ENCODE data around the gene KSR2.

KSR2 gene

GRCh38 chr12:117827660-117828059 is 141.1 kb downstream of the KSR2 start:
- no peak for DNase-seq
- no CpG with 5 or more reads among the region's 2 CpGs for WGBS (ENCODE audit: extremely low coverage, insufficient coverage, insufficient read length)
- H2BK120ac ChIP-seq (ENCODE audit: insufficient read depth, low read length, poor library complexity), result no peak overlapping the region

GRCh38 chr12:117825827-117826226 is 143.0 kb downstream of the KSR2 start:
- no peak overlapping the region for H2AK5ac ChIP-seq (ENCODE audit: low read length)
- no peak overlapping the region for H3K14ac ChIP-seq (ENCODE audit: low read length)
- H4K91ac ChIP-seq (ENCODE audit: low read depth, low read length), result no peak overlapping the region
- no peak overlapping the region for H3K18ac ChIP-seq (ENCODE audit: low read length)
- no peak overlapping the region for H3K23ac ChIP-seq (ENCODE audit: low read length)
- H2BK120ac ChIP-seq (ENCODE audit: insufficient read depth, low read length, poor library complexity), result no peak overlapping the region
- H3K36me3 ChIP-seq (ENCODE audit: control insufficient read depth in 1 of 2, insufficient read depth in 2 of 2, low read length in 2 of 2), result no peaks in the 10 kb centered on the region
- DNase-seq, result no peak
- H3K79me2 ChIP-seq (ENCODE audit: control insufficient read depth, insufficient read depth, low read length, poor library complexity), result no peaks in the 10 kb centered on the region
- H3K27ac ChIP-seq (ENCODE audit: low read depth, low read length), result no peak overlapping the region
- no peak overlapping the region for H4K12ac ChIP-seq (ENCODE audit: low read depth, low read length)
- H3K9ac ChIP-seq (ENCODE audit: low read length), result no peak overlapping the region
- H3K27me3 ChIP-seq (ENCODE audit: insufficient read depth, low read length), result no peaks in the 10 kb centered on the region
- no peaks in the 10 kb centered on the region for H3K79me1 ChIP-seq (ENCODE audit: low read length)
- H4K8ac ChIP-seq (ENCODE audit: low read depth, low read length), result no peak overlapping the region
- H3K4me3 ChIP-seq (ENCODE audit: low read depth, low read length), result no peak overlapping the region
- no CpG with 5 or more reads among the region's 3 CpGs for WGBS (ENCODE audit: extremely low coverage, insufficient coverage, insufficient read length)
- H2BK5ac ChIP-seq (ENCODE audit: low read depth, low read length, poor library complexity), result no peak overlapping the region
- no peak overlapping the region for H3K4me2 ChIP-seq (ENCODE audit: low read length)
- peaks cover 6% of the 10 kb centered on the region for H3K9me3 ChIP-seq (ENCODE audit: insufficient read depth, low read depth, low read length)
- H2BK12ac ChIP-seq (ENCODE audit: low read length), result no peak overlapping the region
- no peak overlapping the region for H3K4ac ChIP-seq (ENCODE audit: low read depth, low read length)
- no peaks in the 10 kb centered on the region for H3K4me1 ChIP-seq (ENCODE audit: control insufficient read depth in 1 of 2, insufficient read depth in 2 of 2, low read length in 2 of 2)
- H2AFZ ChIP-seq (ENCODE audit: insufficient read depth, low read length, poor library complexity), result no peak overlapping the region

More at GRCh38 chr12:117827660-117828059, 141.1 kb downstream of the KSR2 start:
- Histone ChIP-seq H3K4ac (ENCODE audit: low read depth, low read length) (no peak overlapping the region), H2AK5ac (ENCODE audit: low read length) (no peak overlapping the region), H3K9me3 (ENCODE audit: insufficient read depth, low read depth, low read length) (peaks cover 6% of the 10 kb centered on the region), H3K79me1 (ENCODE audit: low read length) (no peaks in the 10 kb centered on the region), H3K27me3 (ENCODE audit: insufficient read depth, low read length) (no peaks in the 10 kb centered on the region), H3K23ac (ENCODE audit: low read length) (no peak overlapping the region), H2BK5ac (ENCODE audit: low read depth, low read length, poor library complexity) (no peak overlapping the region), H3K4me2 (ENCODE audit: low read length) (no peak overlapping the region), H3K4me1 (ENCODE audit: control insufficient read depth in 1 of 2, insufficient read depth in 2 of 2, low read length in 2 of 2) (no peaks in the 10 kb centered on the region), H4K12ac (ENCODE audit: low read depth, low read length) (no peak overlapping the region), H3K4me3 (ENCODE audit: low read depth, low read length) (no peak overlapping the region), H2BK12ac (ENCODE audit: low read length) (no peak overlapping the region), H4K8ac (ENCODE audit: low read depth, low read length) (no peak overlapping the region), H3K79me2 (ENCODE audit: control insufficient read depth, insufficient read depth, low read length, poor library complexity) (no peaks in the 10 kb centered on the region), H2AFZ (ENCODE audit: insufficient read depth, low read length, poor library complexity) (no peak overlapping the region), H3K27ac (ENCODE audit: low read depth, low read length) (no peak overlapping the region), H4K91ac (ENCODE audit: low read depth, low read length) (no peak overlapping the region), H3K14ac (ENCODE audit: low read length) (no peak overlapping the region), H3K9ac (ENCODE audit: low read length) (no peak overlapping the region), H3K36me3 (ENCODE audit: control insufficient read depth in 1 of 2, insufficient read depth in 2 of 2, low read length in 2 of 2) (no peaks in the 10 kb centered on the region), H3K18ac (ENCODE audit: low read length) (no peak overlapping the region)

- H2AK5ac ChIP-seq (ENCODE audit: low read length), result no peak overlapping the region
- H3K4me2 ChIP-seq (ENCODE audit: low read length), result no peak overlapping the region
- no peak for DNase-seq
- no peak overlapping the region for H2BK5ac ChIP-seq (ENCODE audit: low read depth, low read length, poor library complexity)
- no CpG with 5 or more reads among the region's 6 CpGs for WGBS (ENCODE audit: extremely low coverage, insufficient coverage, insufficient read length)
- no peak overlapping the region for H3K18ac ChIP-seq (ENCODE audit: low read length)
- no peak overlapping the region for H3K4me3 ChIP-seq (ENCODE audit: low read depth, low read length)
- H4K12ac ChIP-seq (ENCODE audit: low read depth, low read length), result no peak overlapping the region
- H3K36me3 ChIP-seq (ENCODE audit: control insufficient read depth in 1 of 2, insufficient read depth in 2 of 2, low read length in 2 of 2), result no peaks in the 10 kb centered on the region
- no peak overlapping the region for H2AFZ ChIP-seq (ENCODE audit: insufficient read depth, low read length, poor library complexity)
- H3K14ac ChIP-seq (ENCODE audit: low read length), result no peak overlapping the region
- H4K91ac ChIP-seq (ENCODE audit: low read depth, low read length), result no peak overlapping the region
- H3K4ac ChIP-seq (ENCODE audit: low read depth, low read length), result no peak overlapping the region
- H3K79me2 ChIP-seq (ENCODE audit: control insufficient read depth, insufficient read depth, low read length, poor library complexity), result no peaks in the 10 kb centered on the region
- no peaks in the 10 kb centered on the region for H3K27me3 ChIP-seq (ENCODE audit: insufficient read depth, low read length)
- H2BK12ac ChIP-seq (ENCODE audit: low read length), result no peak overlapping the region
- peaks cover 2% of the 10 kb centered on the region for H3K9me3 ChIP-seq (ENCODE audit: insufficient read depth, low read depth, low read length)
- H3K79me1 ChIP-seq (ENCODE audit: low read length), result no peaks in the 10 kb centered on the region
- no peak overlapping the region for H3K9ac ChIP-seq (ENCODE audit: low read length)
- H3K23ac ChIP-seq (ENCODE audit: low read length), result no peak overlapping the region
- no peak overlapping the region for H3K27ac ChIP-seq (ENCODE audit: low read depth, low read length)
- H4K8ac ChIP-seq (ENCODE audit: low read depth, low read length), result no peak overlapping the region
- no peaks in the 10 kb centered on the region for H3K4me1 ChIP-seq (ENCODE audit: control insufficient read depth in 1 of 2, insufficient read depth in 2 of 2, low read length in 2 of 2)
- no peak overlapping the region for H2BK120ac ChIP-seq (ENCODE audit: insufficient read depth, low read length, poor library complexity)
These were observed 147.2 kb downstream of the KSR2 start for GRCh38 chr12:117821480-117822175.

DNA sequence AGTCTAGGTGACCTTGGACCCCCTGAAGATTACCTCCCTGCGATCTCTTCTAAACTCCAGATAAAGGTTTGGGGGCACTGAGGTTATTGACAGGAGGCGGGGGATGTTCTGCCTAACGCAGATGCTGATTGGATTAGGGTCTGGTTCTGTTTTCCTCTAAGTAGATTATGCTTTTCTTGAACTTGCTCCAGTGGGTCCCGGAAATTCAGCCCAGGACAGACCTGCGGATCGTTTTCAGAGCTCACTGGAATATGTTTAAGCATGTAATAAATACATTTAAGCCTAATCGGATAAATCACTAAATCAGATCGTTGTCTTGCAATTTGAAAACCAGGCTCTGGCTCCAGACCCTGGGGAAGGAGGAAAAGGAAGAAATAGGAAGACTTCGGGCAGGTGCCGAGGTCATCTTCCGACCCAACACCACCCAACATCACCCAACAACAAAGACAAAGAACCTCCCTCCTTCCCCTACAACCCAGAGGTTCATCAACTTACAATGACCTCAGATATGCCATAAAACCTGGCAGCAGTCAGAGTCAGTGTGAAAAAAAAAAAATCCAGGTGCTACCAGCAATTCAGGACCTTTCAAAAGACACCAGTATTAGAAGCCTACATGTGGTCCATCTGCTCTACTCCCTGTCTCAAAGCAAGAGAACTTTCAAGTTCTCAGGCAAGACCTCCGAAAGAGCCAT is 148.4 kb downstream of the KSR2 start:
- Histone ChIP-seq H4K91ac (ENCODE audit: low read depth, low read length) (no peak overlapping the region), H3K79me2 (ENCODE audit: control insufficient read depth, insufficient read depth, low read length, poor library complexity) (no peaks in the 10 kb centered on the region), H3K4ac (ENCODE audit: low read depth, low read length) (no peak overlapping the region), H2AFZ (ENCODE audit: insufficient read depth, low read length, poor library complexity) (no peak overlapping the region), H3K4me3 (ENCODE audit: low read depth, low read length) (no peak overlapping the region), H3K18ac (ENCODE audit: low read length) (no peak overlapping the region), H3K79me1 (ENCODE audit: low read length) (no peaks in the 10 kb centered on the region), H2BK12ac (ENCODE audit: low read length) (no peak overlapping the region), H3K23ac (ENCODE audit: low read length) (no peak overlapping the region), H3K9ac (ENCODE audit: low read length) (no peak overlapping the region), H3K4me1 (ENCODE audit: control insufficient read depth in 1 of 2, insufficient read depth in 2 of 2, low read length in 2 of 2) (no peaks in the 10 kb centered on the region), H3K27ac (ENCODE audit: low read depth, low read length) (no peak overlapping the region), H4K12ac (ENCODE audit: low read depth, low read length) (no peak overlapping the region), H3K9me3 (ENCODE audit: insufficient read depth, low read depth, low read length) (peaks cover 2% of the 10 kb centered on the region), H4K8ac (ENCODE audit: low read depth, low read length) (no peak overlapping the region), H3K14ac (ENCODE audit: low read length) (no peak overlapping the region), H2AK5ac (ENCODE audit: low read length) (no peak overlapping the region), H3K4me2 (ENCODE audit: low read length) (no peak overlapping the region), H3K36me3 (ENCODE audit: control insufficient read depth in 1 of 2, insufficient read depth in 2 of 2, low read length in 2 of 2) (no peaks in the 10 kb centered on the region), H2BK120ac (ENCODE audit: insufficient read depth, low read length, poor library complexity) (no peak overlapping the region), H2BK5ac (ENCODE audit: low read depth, low read length, poor library complexity) (no peak overlapping the region), H3K27me3 (ENCODE audit: insufficient read depth, low read length) (no peaks in the 10 kb centered on the region)
- no peak for DNase-seq
- WGBS (ENCODE audit: extremely low coverage, insufficient coverage, insufficient read length), result no CpG with 5 or more reads among the region's 12 CpGs
